H9 (cell line): ENCODE measurements around the gene ANGPTL4. TPM values are rescaled to one million over a fixed set of nuclear protein-coding genes. Genes with fewer than 3 reads are reported as not detected.
A peak's percentile ranks its signal among the peaks of the same experiment; 100 is the strongest.

Source experiments
- DNase-seq: peaks from one replicate; pipeline ENCODE4 v3.0.0-alpha.2; 2017
- H2AFZ ChIP-seq: one replicate; pipeline ENCODE4 v1.6.1; 2013; ENCODE audit warnings: mild to moderate bottlenecking, low read length, control low read depth, moderate library complexity
- H2AK5ac ChIP-seq: 2 replicates; pipeline ENCODE4 v1.6.1; 2013; ENCODE audit warnings: low read length, control low read depth, mixed read lengths; ENCODE audit not compliant: insufficient read length
- H2BK120ac ChIP-seq: one replicate; pipeline ENCODE4 v1.6.1; 2013; ENCODE audit warnings: low read depth, mild to moderate bottlenecking, low read length, control low read depth, inconsistent platforms; ENCODE audit not compliant: poor library complexity, severe bottlenecking
- H2BK12ac ChIP-seq: 2 replicates; pipeline ENCODE4 v1.6.1; 2013; ENCODE audit warnings: low read length, control low read depth, mixed read lengths, low read depth; ENCODE audit not compliant: insufficient read length
- H2BK15ac ChIP-seq: 2 replicates; pipeline ENCODE4 v1.6.1; 2013; ENCODE audit warnings: low read depth, low read length, control low read depth
- H2BK20ac ChIP-seq: one replicate; pipeline ENCODE4 v1.6.1; 2013; ENCODE audit warnings: low read depth, mild to moderate bottlenecking, low read length, control low read depth, inconsistent platforms; ENCODE audit not compliant: poor library complexity, severe bottlenecking
- H2BK5ac ChIP-seq: 2 replicates; pipeline ENCODE4 v1.6.1; 2013; ENCODE audit warnings: low read length, control low read depth, mixed read lengths; ENCODE audit not compliant: insufficient read length
- H3K14ac ChIP-seq: 2 replicates; pipeline ENCODE4 v1.6.1; 2013; ENCODE audit warnings: low read length, control low read depth; ENCODE audit not compliant: insufficient read depth
- H3K18ac ChIP-seq: 2 replicates; pipeline ENCODE4 v1.6.1; 2013; ENCODE audit warnings: low read depth, mild to moderate bottlenecking, mixed read lengths, low read length, control low read depth; ENCODE audit not compliant: insufficient read length
- H3K23ac ChIP-seq: 2 replicates; pipeline ENCODE4 v1.6.1; 2013; ENCODE audit warnings: low read length, control low read depth, mixed read lengths, low read depth; ENCODE audit not compliant: insufficient read length
- H3K23me2 ChIP-seq: 2 replicates; pipeline ENCODE4 v1.6.1; 2013; ENCODE audit warnings: low read depth, mild to moderate bottlenecking, mixed read lengths, low read length, control low read depth; ENCODE audit not compliant: insufficient read length, poor library complexity, severe bottlenecking
- H3K27ac ChIP-seq: 2 replicates; pipeline ENCODE4 v1.5.1; 2013; ENCODE audit warnings: low read length, control low read depth, mixed read lengths, low read depth; ENCODE audit not compliant: insufficient read length
- H3K27me3 ChIP-seq: 2 replicates; pipeline ENCODE4 v1.6.1; 2013; ENCODE audit warnings: low read length, control low read depth, inconsistent platforms; ENCODE audit not compliant: insufficient read depth
- H3K4ac ChIP-seq: 2 replicates; pipeline ENCODE4 v1.6.1; 2013; ENCODE audit warnings: low read depth, mild to moderate bottlenecking, control low read depth, inconsistent platforms, low read length, moderate library complexity
- H3K4me1 ChIP-seq: 2 replicates; pipeline ENCODE4 v1.6.1; 2013; ENCODE audit warnings: low read length, control low read depth, inconsistent platforms; ENCODE audit not compliant: insufficient read depth
- H3K4me2 ChIP-seq: 2 replicates; pipeline ENCODE4 v1.6.1; 2013; ENCODE audit warnings: low read length, control low read depth, mixed read lengths; ENCODE audit not compliant: insufficient read length, insufficient read depth
- H3K56ac ChIP-seq: 2 replicates; pipeline ENCODE4 v1.6.1; 2013; ENCODE audit warnings: low read depth, mild to moderate bottlenecking, mixed read lengths, low read length, control low read depth; ENCODE audit not compliant: insufficient read length
- H3K79me1 ChIP-seq: 2 replicates; pipeline ENCODE4 v1.6.1; 2013; ENCODE audit warnings: low read depth, mild to moderate bottlenecking, moderate library complexity, low read length, control low read depth, inconsistent platforms; ENCODE audit not compliant: insufficient read depth, poor library complexity, severe bottlenecking
- H3K79me2 ChIP-seq: 2 replicates; pipeline ENCODE4 v1.6.1; 2013; ENCODE audit warnings: low read length, control low read depth, inconsistent platforms; ENCODE audit not compliant: insufficient read depth
- H3K9ac ChIP-seq: 2 replicates; pipeline ENCODE4 v1.6.1; 2013; ENCODE audit warnings: low read length, control low read depth, mixed read lengths; ENCODE audit not compliant: insufficient read length; ENCODE audit errors: extremely low read depth
- H3K9me3 ChIP-seq: one replicate; pipeline ENCODE4 v1.6.1; 2013; ENCODE audit warnings: low read depth, low read length, inconsistent platforms; ENCODE audit not compliant: control insufficient read depth
- H3T11ph ChIP-seq: one replicate; pipeline ENCODE4 v1.6.1; 2013; ENCODE audit warnings: mild to moderate bottlenecking, low read length, control low read depth, inconsistent platforms
- H4K20me1 ChIP-seq: one replicate; pipeline ENCODE4 v1.6.1; 2013; ENCODE audit not compliant: control insufficient read depth, insufficient read length, insufficient read depth
- H4K5ac ChIP-seq: 2 replicates; pipeline ENCODE4 v1.6.1; 2013; ENCODE audit warnings: low read depth, mild to moderate bottlenecking, mixed read lengths, low read length, control low read depth; ENCODE audit not compliant: insufficient read length
- H4K8ac ChIP-seq: replicated peaks from 2 replicates; pipeline ENCODE4 v1.6.1; 2013; ENCODE audit warnings: low read length, control low read depth, mixed read lengths, low read depth; ENCODE audit not compliant: insufficient read length
- H4K91ac ChIP-seq: 2 replicates; pipeline ENCODE4 v1.6.1; 2013; ENCODE audit warnings: low read depth, mild to moderate bottlenecking, moderate library complexity, mixed read lengths, low read length, control low read depth; ENCODE audit not compliant: insufficient read length
- H3K27ac Mint-ChIP-seq, 3 experiments: 2 replicates in 2 of 3; 3 replicates in 1 of 3; pipeline ENCODE4 v1.8.0; 2020 to 2021; ENCODE audit warnings: mixed read lengths in 3 of 3, mild to moderate bottlenecking in 1 of 3, moderate library complexity in 1 of 3
- H3K27me3 Mint-ChIP-seq: 2 replicates; pipeline ENCODE4 v1.8.0; 2021; ENCODE audit warnings: low read depth, mild to moderate bottlenecking, moderate library complexity, mixed read lengths
- H3K36me3 Mint-ChIP-seq, 3 experiments: 2 replicates in 2 of 3; 3 replicates in 1 of 3; pipeline ENCODE4 v1.8.0; 2020 to 2021; ENCODE audit warnings: low read depth in 3 of 3, mixed read lengths in 3 of 3; ENCODE audit not compliant: insufficient read depth in 1 of 3
- H3K4me1 Mint-ChIP-seq, 2 experiments: 2 replicates each; pipeline ENCODE4 v1.8.0; 2020; ENCODE audit warnings: mixed read lengths in 2 of 2
- H3K4me3 Mint-ChIP-seq, 2 experiments: 2 replicates in 1 of 2; 3 replicates in 1 of 2; pipeline ENCODE4 v1.8.0; 2020 to 2021; ENCODE audit warnings: mild to moderate bottlenecking in 2 of 2, mixed read lengths in 2 of 2, moderate library complexity in 1 of 2
- H3K9me3 Mint-ChIP-seq, 2 experiments: 2 replicates in 1 of 2; 3 replicates in 1 of 2; pipeline ENCODE4 v1.8.0; 2020; ENCODE audit warnings: mild to moderate bottlenecking in 2 of 2, mixed read lengths in 2 of 2, moderate library complexity in 1 of 2
- WGBS: extraction: QIAGEN DNeasy Blood & Tissue Kit; methylation state at CpG from one replicate; pipeline ENCODE4 v1.1.7; 2013; ENCODE audit warnings: missing lambda C conversion rate, low lambda C conversion rate, mixed read lengths; ENCODE audit not compliant: insufficient read length; ENCODE audit errors: extremely low coverage; 5-methylcytosine and 5-hydroxymethylcytosine counted together
- total RNA-seq: library from RNA; stranded (reverse); gene quantifications from 2 replicates; pipeline ENCODE4 v1.2.1, GENCODE V29; 2021
- TF ChIP-seq, protein P1 (sequence below): fragments of 200-600 bp; sonication (generic); conservative IDR thresholded peaks from 3 replicates; pipeline ENCODE4 v1.8.0; 2021; ENCODE audit warnings: antibody characterized with exemption, mild to moderate bottlenecking

Gene ANGPTL4
- total RNA-seq, 1 experiment from 2014 or later = 1.9 TPM

DNA sequence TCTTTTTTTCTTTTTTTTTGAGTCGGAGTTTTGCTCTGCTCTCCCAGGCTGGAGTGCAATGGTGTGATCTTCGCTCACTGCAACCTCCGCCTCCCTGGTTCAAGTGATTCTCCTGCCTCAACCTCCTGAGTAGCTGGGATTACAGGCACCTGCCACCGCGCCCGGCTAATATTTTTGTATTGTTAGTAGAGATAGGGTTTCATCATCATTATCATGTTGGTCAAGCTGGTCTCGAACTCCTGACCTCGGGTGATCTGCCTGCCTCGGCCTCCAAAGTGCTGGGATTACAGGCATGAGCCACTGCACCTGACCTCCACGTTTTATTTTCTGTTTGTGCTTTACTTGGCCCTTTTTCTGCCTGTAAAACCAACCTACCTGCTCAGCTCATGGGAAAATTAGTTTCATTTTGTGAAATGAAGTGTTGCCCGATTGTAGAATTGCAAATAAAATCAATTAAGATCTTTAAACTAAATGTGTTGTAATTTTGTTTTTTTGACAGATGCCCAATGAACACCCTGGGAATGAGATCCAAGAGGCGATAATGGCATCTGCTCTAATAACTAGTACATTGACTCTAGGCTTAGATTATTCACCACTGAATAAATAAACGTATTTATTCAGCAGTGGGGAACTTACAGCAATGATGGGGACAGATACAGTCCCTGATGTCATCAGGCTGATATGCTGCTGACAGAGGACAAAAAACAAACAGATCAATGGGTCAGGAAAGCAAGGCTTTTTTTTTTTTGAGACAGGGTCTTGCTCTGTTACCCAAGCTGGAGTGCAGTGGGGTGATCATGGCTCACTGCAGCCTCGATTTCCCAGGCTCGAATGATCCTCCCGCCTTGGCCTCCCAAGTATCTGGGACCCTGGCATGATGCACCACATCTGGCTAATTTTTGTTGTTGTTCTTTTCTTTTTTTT is 24.0 kb downstream of the ANGPTL4 start:
- TF ChIP-seq, protein P1, sequence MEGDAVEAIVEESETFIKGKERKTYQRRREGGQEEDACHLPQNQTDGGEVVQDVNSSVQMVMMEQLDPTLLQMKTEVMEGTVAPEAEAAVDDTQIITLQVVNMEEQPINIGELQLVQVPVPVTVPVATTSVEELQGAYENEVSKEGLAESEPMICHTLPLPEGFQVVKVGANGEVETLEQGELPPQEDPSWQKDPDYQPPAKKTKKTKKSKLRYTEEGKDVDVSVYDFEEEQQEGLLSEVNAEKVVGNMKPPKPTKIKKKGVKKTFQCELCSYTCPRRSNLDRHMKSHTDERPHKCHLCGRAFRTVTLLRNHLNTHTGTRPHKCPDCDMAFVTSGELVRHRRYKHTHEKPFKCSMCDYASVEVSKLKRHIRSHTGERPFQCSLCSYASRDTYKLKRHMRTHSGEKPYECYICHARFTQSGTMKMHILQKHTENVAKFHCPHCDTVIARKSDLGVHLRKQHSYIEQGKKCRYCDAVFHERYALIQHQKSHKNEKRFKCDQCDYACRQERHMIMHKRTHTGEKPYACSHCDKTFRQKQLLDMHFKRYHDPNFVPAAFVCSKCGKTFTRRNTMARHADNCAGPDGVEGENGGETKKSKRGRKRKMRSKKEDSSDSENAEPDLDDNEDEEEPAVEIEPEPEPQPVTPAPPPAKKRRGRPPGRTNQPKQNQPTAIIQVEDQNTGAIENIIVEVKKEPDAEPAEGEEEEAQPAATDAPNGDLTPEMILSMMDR = no peak
- Mint-ChIP-seq H3K4me1 (peaks cover 4 to 12% of the 10 kb centered on the region in 2 experiments; a peak in 3 of 4 replicates), H3K4me3 (no peak overlapping the region; a peak in 1 of 5 replicates), H3K9me3 (peaks cover 9 to 11% of the 10 kb centered on the region in 2 experiments; a peak in 4 of 5 replicates), H3K36me3 (peaks cover 15 to 17% (median 17%) of the 10 kb centered on the region in 3 experiments; a peak in 6 of 7 replicates), H3K27ac (peak overlapping the region in 1 of 3 experiments; percentile 42; a peak in 2 of 7 replicates), H3K27me3 (no peaks in the 10 kb centered on the region)
- DNase-seq = no peak
- no peak overlapping the region for H3K56ac ChIP-seq
- H3K4me1 ChIP-seq = no peaks in the 10 kb centered on the region
- no peak overlapping the region for H3K23ac ChIP-seq
- H3K9ac ChIP-seq = no peak overlapping the region
- H3K27me3 ChIP-seq = no peaks in the 10 kb centered on the region
- H2AFZ ChIP-seq = no peak overlapping the region
- H3K23me2 ChIP-seq = no peaks in the 10 kb centered on the region
- no peak overlapping the region for H2BK20ac ChIP-seq
- H2BK12ac ChIP-seq = no peak overlapping the region
- H3K9me3 ChIP-seq = no peaks in the 10 kb centered on the region
- H4K8ac ChIP-seq = no peak overlapping the region
- H3K27ac ChIP-seq = no peak overlapping the region
- no peak overlapping the region for H2BK120ac ChIP-seq
- no peaks in the 10 kb centered on the region for H4K20me1 ChIP-seq
- no peak overlapping the region for H3K18ac ChIP-seq
- no peak overlapping the region for H3K14ac ChIP-seq
- H3K79me1 ChIP-seq = no peaks in the 10 kb centered on the region
- no peak overlapping the region for H3T11ph ChIP-seq
- H4K5ac ChIP-seq = no peak overlapping the region
- H2BK15ac ChIP-seq = no peak overlapping the region
- no peak overlapping the region for H2AK5ac ChIP-seq
- no peak overlapping the region for H2BK5ac ChIP-seq
- H3K4me2 ChIP-seq = no peak overlapping the region
- no CpG with 5 or more reads among the region's 16 CpGs for WGBS
- no peak overlapping the region for H3K4ac ChIP-seq
- H4K91ac ChIP-seq = no peak overlapping the region
- peaks cover 14% of the 10 kb centered on the region; the same call in 1 of the 2 replicates for H3K79me2 ChIP-seq
